NCI-H748 (cell line): ENCODE data around the gene PTPRO.

Experiments
- DNase-seq: peaks from one replicate; lab custom pipeline; 2025; ENCODE audit not compliant: unreplicated experiment; lab: John Stamatoyannopoulos, UW

Gene PTPRO

GRCh38 chr12:15634010-15634683, 311.8 kb downstream of the PTPRO start:
- no peak for DNase-seq

GRCh38 chr12:15636060-15636890, 314.0 kb downstream of the PTPRO start:
- DNase-seq, result peak; percentile 38

GRCh38 chr12:15638231-15638630, 315.9 kb downstream of the PTPRO start:
- DNase-seq, result no peak

- no peak for DNase-seq
Measured at GRCh38 chr12:15644700-15645099, 322.4 kb downstream of the PTPRO start.

GRCh38 chr12:15646581-15646980, 324.3 kb downstream of the PTPRO start:
- no peak for DNase-seq
